ENCODE data around the gene FAM193A.
"Not testable (repeated sequence)": the region's sequence is repeated elsewhere in the genome, so short reads cannot be mapped to it uniquely, and the experiment has no call there.

The FAM193A gene

GRCh38 chr4:2733001-2733843 is 196.8 kb downstream of the FAM193A start:
- DNase-seq (ENCODE audit: low read depth in 2 of 2) = no peak
- TF ChIP-seq CTCF (IDR thresholded peaks at IDR 0.05; ENCODE audit: low read depth, low read length) = no peak
- H3K4me3 ChIP-seq (replicated peaks in 1 of 2; ENCODE audit: low read depth in 2 of 2, low read length in 2 of 2) = no peak overlapping the region

DNA sequence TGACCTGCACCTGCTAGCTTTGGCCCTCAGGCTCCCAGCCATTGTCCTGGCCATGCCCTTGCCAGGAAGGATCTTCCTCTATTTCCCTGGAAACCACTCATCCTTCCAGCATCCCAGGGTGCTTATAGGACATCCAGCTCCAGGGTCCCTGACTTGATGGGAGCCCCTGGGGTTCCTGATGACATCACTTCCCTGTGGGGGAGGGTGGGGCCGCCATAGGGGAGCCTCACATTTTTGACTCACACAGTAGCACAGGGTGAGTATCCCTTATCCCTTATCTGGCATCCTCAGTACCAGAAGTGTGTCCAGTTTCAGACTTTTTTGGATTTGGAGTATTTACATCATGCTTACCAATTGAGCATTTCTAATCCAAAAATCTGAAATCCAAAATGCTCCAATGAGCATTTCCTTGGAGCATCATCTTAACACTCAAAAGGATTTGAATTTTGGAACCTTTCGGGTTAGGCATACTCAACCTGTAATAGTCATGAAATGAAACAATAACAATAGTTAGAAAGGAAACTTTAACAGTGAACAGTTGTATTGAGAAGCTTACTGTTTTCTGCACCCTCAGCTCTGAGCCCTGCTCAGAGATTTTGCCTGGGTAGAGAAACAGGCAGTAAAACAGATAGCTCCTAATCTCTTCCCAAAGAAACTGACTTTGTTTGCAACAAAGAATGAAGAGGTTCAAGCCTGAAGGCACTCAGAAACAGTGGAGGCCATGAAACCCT is 197.6 kb downstream of the FAM193A start:
- DNase-seq (ENCODE audit: low read depth in 2 of 2) = no peak
- H3K4me3 ChIP-seq (replicated peaks in 1 of 2; ENCODE audit: low read depth in 2 of 2, low read length in 2 of 2) = no peak overlapping the region
- no peak for TF ChIP-seq CTCF (IDR thresholded peaks at IDR 0.05; ENCODE audit: low read depth, low read length)

GRCh38 chr4:2734612-2735011 is 198.2 kb downstream of the FAM193A start:
- no peak overlapping the region for H3K4me3 ChIP-seq (replicated peaks in 1 of 2; ENCODE audit: low read depth in 2 of 2, low read length in 2 of 2)
- TF ChIP-seq CTCF (IDR thresholded peaks at IDR 0.05; ENCODE audit: low read depth, low read length) = no peak
- no peak for DNase-seq (ENCODE audit: low read depth in 2 of 2)

- H3K4me3 ChIP-seq (replicated peaks in 1 of 2; ENCODE audit: low read depth in 2 of 2, low read length in 2 of 2) = no peak overlapping the region
- TF ChIP-seq CTCF (IDR thresholded peaks at IDR 0.05; ENCODE audit: low read depth, low read length) = no peak
- no peak for DNase-seq (ENCODE audit: low read depth in 2 of 2)
Observed at GRCh38 chr4:2735869-2736268, 199.4 kb downstream of the FAM193A start.

DNA sequence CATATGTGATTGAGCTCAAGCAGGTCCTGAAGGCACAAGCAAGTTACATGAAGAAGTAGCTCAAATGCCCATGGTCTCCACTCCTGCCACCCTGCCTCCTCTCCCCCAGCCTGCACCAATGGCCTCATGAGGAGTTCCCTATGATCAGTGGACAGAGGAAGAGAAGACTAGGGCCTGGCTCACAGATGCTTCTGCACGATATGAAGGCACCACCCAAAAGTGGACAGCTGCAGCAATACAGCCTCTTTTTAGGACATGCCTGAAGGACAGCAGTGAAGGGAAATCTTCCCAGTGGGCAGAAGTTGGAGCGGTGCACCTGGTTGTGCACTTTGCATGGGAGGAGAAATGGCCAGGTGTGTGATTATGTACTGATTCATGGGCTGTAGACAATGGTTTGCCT is 201.8 kb downstream of the FAM193A start:
- not testable (repeated sequence) for H3K4me3 ChIP-seq (replicated peaks in 1 of 2; ENCODE audit: low read depth in 2 of 2, low read length in 2 of 2); DNase-seq (ENCODE audit: low read depth in 2 of 2)

- H3K4me3 ChIP-seq (replicated peaks in 1 of 2; ENCODE audit: low read depth in 2 of 2, low read length in 2 of 2) = no peak overlapping the region
- peak in 1 of 2 donors; percentile 56 for DNase-seq (ENCODE audit: low read depth in 2 of 2)
- no peak for TF ChIP-seq CTCF (IDR thresholded peaks at IDR 0.05; ENCODE audit: low read depth, low read length)
Observed at GRCh38 chr4:2741626-2742025, 205.2 kb downstream of the FAM193A start.

GRCh38 chr4:2742081-2742822 is 205.8 kb downstream of the FAM193A start:
- H3K4me3 ChIP-seq (replicated peaks in 1 of 2; ENCODE audit: low read depth in 2 of 2, low read length in 2 of 2) = no peak overlapping the region
- DNase-seq (ENCODE audit: low read depth in 2 of 2) = no peak
- no peak for TF ChIP-seq CTCF (IDR thresholded peaks at IDR 0.05; ENCODE audit: low read depth, low read length)

Data from cardiac fibroblast (primary cell).